T-helper 17 cell (primary cell): Measurements from ENCODE around the gene MRGPRF. TPM values are rescaled to one million over a fixed set of nuclear protein-coding genes. Genes with fewer than 3 reads are reported as not detected.

Experiments
- ATAC-seq: fragments of 150-1000 bp; cut with Tn5 transposase; 2 replicates; pipeline ENCODE4 v1.10.0; 2021; ENCODE audit warnings: mild to moderate bottlenecking, moderate library complexity
- DNase-seq, 3 donors: peaks; one replicate each; pipeline versions ENCODE4 v3.0.0 to v3.0.0-alpha.2; 2020 to 2021
- H3K9me3 ChIP-seq: one replicate; pipeline ENCODE4 v1.7.0; 2013; ENCODE audit warnings: low read length, mild to moderate bottlenecking; ENCODE audit not compliant: control insufficient read depth, poor library complexity, severe bottlenecking
- H3K27ac Mint-ChIP-seq: one replicate; pipeline ENCODE4 v1.8.0; 2022; ENCODE audit warnings: mild to moderate bottlenecking, moderate library complexity, mixed read lengths
- H3K27me3 Mint-ChIP-seq: one replicate; pipeline ENCODE4 v1.8.0; 2022; ENCODE audit warnings: mixed read lengths
- H3K36me3 Mint-ChIP-seq: one replicate; pipeline ENCODE4 v1.8.0; 2022; ENCODE audit warnings: low read depth, mixed read lengths
- H3K4me1 Mint-ChIP-seq: one replicate; pipeline ENCODE4 v1.8.0; 2022; ENCODE audit warnings: mild to moderate bottlenecking, mixed read lengths
- H3K4me3 Mint-ChIP-seq: one replicate; pipeline ENCODE4 v1.8.0; 2022; ENCODE audit warnings: mild to moderate bottlenecking, moderate library complexity, mixed read lengths
- total RNA-seq, 4 donors: library from RNA in 2 of 4; stranded (reverse) in 2 of 4; gene quantifications; one replicate each; pipeline ENCODE4 v1.2.3 and lab custom pipeline; 2022 to 2026

The MRGPRF gene
- total RNA-seq, 2 donors from 2014 or later: not detected

DNA sequence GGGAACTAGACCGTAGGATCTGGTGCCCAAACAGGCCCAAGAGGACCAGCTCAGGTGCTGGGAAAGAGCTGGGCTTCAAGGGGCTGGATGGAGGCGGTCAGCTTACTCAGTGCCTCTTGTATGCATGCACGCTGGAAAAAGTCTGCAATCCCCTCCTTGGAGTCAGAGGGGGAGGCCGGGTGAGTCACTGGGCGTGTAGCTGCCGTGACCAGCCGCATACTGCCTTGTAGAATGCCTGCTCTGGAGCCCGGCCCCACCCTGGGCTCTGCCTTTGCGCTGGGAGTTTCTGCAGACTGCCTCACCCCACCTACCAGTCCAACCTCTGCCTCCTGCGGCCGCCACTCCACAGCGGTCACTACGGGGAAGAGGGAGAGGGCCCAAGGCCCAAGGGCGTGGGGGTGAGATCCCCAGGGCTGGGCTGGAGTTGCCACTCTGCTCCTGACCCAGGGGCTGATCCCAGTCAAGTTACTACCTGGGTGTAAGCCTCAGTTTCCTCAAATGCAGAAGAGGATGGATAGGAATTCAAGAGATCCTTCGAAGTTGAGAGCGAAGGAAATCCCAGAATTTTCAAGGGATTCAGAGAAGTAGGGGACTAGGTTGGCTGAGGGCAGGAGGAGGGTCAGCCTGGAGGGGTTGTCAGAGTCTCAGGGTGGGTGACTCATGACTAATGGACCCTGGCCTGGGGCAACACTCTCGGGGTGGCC lies 4.2 kb downstream of the MRGPRF start:
- H3K4me3 Mint-ChIP-seq: no peak overlapping the region
- ATAC-seq (no peak), DNase-seq (no peak)
- no peaks in the 10 kb centered on the region for H3K9me3 ChIP-seq
- H3K36me3 Mint-ChIP-seq: peaks cover 5% of the 10 kb centered on the region
- no peak overlapping the region for H3K27ac Mint-ChIP-seq
- peaks cover 5% of the 10 kb centered on the region for H3K4me1 Mint-ChIP-seq
- peaks cover 25% of the 10 kb centered on the region for H3K27me3 Mint-ChIP-seq

DNA sequence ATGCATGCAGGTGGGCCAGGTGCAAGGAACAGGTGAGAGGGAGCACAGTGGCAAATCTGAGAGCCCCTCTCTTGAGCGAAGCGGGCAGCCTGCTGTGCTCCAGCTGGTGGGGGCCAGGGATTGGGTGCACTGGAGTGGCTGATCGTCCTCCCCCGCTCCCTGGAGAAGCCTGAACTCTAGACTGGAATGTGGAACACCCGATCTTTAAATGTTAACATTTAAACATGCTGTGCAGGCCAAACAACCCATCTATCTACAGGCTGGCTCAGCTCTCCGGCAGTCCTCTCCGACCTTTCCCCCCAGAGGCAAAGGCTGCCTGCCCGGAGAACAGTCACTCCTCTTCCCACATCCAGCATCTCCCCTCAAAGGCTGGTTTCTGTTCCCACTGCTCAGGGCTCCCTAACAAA lies 5.1 kb downstream of the MRGPRF start:
- H3K4me1 Mint-ChIP-seq: peaks cover 5% of the 10 kb centered on the region
- H3K4me3 Mint-ChIP-seq: no peak overlapping the region
- DNase-seq: no peak
- peaks cover 5% of the 10 kb centered on the region for H3K36me3 Mint-ChIP-seq
- H3K9me3 ChIP-seq: no peaks in the 10 kb centered on the region
- peaks cover 25% of the 10 kb centered on the region for H3K27me3 Mint-ChIP-seq
- H3K27ac Mint-ChIP-seq: no peak overlapping the region
- no peak for ATAC-seq

DNA sequence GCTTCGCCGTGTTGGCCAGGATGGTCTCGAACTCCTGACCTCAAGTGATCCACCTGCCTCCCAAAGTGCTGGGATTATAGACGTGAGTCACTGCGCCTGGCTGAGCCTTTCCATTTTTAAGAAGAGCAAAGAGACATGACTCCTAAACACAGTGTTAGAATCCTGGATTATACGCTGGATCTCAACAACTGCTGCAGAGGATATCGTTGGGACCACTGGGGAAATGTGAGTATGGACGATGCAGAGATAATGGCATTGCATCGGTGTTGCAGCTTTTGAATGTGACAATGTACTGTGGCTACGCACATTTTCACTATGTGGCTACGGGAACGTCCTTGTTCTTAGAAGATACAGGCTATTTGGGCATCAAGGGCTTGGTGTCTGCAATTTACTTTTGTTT lies 6.2 kb downstream of the MRGPRF start:
- ATAC-seq: no peak
- Mint-ChIP-seq H3K36me3 (peaks cover 5% of the 10 kb centered on the region), H3K4me1 (peaks cover 5% of the 10 kb centered on the region), H3K27ac (no peak overlapping the region), H3K4me3 (no peak overlapping the region), H3K27me3 (peaks cover 16% of the 10 kb centered on the region)
- no peak for DNase-seq
- H3K9me3 ChIP-seq: no peaks in the 10 kb centered on the region

DNA sequence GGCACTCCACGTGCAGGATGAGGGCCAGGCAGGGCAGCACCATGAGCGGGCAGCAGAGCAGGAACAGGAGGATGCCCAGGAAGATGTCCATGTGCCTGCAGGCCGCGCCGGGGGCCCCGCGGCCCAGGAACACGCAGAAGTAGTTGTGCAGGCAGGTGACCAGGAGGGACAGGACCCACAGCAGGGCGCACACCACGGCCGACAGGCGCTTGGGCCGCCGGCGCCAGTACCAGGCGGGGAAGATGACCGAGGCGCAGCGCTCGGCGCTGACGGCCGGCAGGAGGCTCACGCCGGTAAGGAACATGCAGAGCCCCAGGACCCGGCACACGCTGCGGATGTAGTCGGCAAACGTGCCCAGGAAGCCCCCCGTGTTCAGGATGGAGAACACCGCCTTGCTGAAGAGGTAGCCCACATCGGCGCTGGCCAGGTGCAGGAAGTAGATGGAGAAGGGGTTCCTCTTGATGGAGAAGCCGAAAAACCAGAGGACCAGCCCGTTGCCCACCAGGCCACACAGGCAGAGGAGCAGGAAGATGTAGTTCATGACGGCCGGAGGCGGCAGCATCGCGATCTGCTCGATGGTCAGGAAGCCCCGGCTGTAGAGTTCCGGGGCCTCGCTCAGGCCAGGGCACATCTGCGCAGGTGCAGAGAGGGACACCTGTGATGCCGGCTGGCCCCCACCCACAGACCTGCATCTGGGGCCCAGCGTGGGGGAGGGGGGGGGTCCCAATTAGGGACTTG lies 7.2 kb downstream of the MRGPRF start:
- no peak overlapping the region for H3K27ac Mint-ChIP-seq
- ATAC-seq (no peak), DNase-seq (no peak)
- no peaks in the 10 kb centered on the region for H3K4me1 Mint-ChIP-seq
- H3K4me3 Mint-ChIP-seq: no peak overlapping the region
- peaks cover 10% of the 10 kb centered on the region for H3K27me3 Mint-ChIP-seq
- H3K36me3 Mint-ChIP-seq: peaks cover 5% of the 10 kb centered on the region
- H3K9me3 ChIP-seq: no peaks in the 10 kb centered on the region

DNA sequence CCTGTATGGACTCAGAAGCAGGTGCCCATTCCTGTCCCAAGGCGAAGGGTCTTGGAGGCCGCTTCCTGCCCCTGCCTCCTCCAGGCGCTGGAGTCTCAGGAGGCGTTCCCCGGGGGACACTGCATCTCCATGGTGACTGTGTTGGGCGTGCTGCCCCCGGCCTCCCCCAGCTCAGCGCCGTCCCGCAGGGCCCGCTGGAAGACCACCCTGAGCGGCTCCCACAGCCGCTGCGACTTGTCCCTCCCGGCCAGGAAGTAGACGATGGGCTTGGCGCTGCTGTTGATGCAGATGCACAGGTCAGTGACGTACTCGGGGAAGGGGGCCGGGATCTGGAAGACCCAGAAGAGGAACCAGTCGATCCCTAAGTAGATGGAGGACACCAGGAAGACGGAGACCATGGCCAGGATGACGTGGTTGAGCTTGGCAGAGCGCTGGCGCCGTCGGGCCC lies 7.8 kb downstream of the MRGPRF start:
- Mint-ChIP-seq H3K36me3 (peaks cover 5% of the 10 kb centered on the region), H3K27me3 (peaks cover 10% of the 10 kb centered on the region), H3K4me3 (no peak overlapping the region), H3K27ac (no peak overlapping the region), H3K4me1 (no peaks in the 10 kb centered on the region)
- ATAC-seq (no peak), DNase-seq (no peak)
- no peaks in the 10 kb centered on the region for H3K9me3 ChIP-seq

DNA sequence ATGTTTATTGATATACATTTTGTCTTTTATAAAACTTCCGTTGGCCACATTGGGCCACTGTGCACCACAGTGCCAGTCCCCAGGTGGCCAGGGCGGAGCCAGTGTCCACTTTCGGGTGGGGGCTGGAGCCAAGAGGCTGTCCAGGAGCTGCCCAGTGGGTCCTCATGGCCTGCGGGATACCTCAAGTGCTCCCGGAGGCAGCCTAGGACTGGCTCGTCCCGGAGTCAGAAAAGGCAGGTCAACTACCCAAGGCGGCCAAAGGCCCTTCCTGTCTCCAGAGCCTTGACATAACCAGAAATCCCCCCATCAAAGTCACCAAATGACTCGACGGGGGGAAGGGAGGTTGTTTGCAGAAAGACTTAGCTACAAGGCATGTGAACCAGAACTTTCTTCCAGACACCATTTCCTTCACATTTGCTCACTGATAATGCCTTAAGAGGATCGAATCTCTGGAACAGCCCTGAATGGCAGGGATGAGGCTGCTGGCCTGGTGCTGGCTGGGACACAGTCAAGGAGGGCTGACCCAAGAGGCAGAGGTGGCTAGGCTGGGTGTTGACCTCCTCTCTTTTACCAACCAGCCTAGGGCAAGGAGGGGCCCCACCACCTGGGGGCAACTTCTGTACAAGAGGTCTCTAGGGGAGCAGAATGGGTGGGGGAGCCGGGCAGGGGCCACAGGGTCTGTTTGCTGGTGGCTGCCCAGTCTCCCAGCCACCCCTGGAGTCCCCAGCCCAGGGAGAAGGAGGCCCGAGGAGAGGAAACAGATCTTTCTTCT lies 8.4 kb downstream of the MRGPRF start:
- ATAC-seq (no peak), DNase-seq (no peak)
- peaks cover 11% of the 10 kb centered on the region for H3K27me3 Mint-ChIP-seq
- H3K4me1 Mint-ChIP-seq: no peaks in the 10 kb centered on the region
- peaks cover 5% of the 10 kb centered on the region for H3K36me3 Mint-ChIP-seq
- no peaks in the 10 kb centered on the region for H3K9me3 ChIP-seq
- H3K27ac Mint-ChIP-seq: no peak overlapping the region
- no peak overlapping the region for H3K4me3 Mint-ChIP-seq

DNA sequence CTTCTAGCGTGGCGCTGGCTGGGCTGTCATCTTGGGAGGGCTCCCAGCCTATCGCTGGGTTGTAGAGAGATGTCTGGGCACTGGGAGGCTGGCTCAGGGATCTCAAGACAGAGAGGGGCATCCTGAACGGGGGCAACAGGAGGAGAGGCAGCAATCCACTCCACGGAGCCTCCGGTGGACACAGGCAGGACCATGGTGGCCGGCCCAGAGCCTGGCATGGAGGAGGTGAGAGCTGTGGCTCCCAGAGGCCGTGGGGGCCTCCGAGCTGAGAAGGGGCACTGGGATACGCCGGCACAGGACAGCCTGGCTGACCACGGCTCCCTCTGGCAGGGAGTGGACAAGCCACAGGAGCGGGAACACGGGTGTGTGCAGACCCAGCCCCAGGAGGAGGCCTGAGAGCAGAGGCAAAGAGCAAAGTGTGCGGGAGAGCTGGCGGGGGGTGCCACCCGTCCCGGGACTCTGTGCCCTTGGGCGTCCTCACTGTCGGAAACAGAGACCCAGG lies 9.1 kb downstream of the MRGPRF start:
- Mint-ChIP-seq H3K36me3 (peaks cover 5% of the 10 kb centered on the region), H3K4me1 (no peaks in the 10 kb centered on the region), H3K27me3 (peaks cover 18% of the 10 kb centered on the region), H3K4me3 (no peak overlapping the region), H3K27ac (no peak overlapping the region)
- H3K9me3 ChIP-seq: no peaks in the 10 kb centered on the region
- DNase-seq (no peak), ATAC-seq (no peak)

DNA sequence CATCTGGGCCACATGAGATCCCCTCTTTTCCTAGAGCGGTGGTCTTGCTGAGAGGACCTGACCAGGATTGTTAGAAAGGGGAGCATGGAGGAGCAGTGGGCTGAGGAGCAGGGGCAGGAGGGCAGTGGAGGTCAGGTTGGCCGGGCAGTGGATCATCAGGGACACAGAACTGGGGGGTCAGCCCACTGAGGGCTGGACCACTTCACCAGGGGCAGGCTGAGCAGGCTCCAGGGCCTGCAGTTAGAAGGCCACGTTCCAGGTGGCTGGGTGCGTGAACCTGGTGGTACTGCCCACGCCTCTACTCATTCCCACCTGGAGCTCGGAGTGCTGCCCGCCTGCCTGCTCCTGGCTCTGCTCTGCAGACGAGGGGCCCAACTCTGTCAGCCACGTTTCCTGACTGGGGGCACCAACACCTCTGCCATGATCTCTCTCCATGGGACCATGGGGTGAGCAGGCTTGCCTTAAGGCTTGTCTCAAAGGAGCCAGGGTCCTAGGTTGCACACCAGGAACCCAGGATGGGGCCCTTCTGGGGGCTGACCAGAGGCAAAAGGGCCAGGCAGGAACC lies 9.7 kb downstream of the MRGPRF start:
- DNase-seq (no peak), ATAC-seq (no peak)
- Mint-ChIP-seq H3K4me1 (no peaks in the 10 kb centered on the region), H3K36me3 (peaks cover 5% of the 10 kb centered on the region), H3K27me3 (peaks cover 21% of the 10 kb centered on the region), H3K27ac (no peak overlapping the region), H3K4me3 (no peak overlapping the region)
- H3K9me3 ChIP-seq: no peaks in the 10 kb centered on the region

DNA sequence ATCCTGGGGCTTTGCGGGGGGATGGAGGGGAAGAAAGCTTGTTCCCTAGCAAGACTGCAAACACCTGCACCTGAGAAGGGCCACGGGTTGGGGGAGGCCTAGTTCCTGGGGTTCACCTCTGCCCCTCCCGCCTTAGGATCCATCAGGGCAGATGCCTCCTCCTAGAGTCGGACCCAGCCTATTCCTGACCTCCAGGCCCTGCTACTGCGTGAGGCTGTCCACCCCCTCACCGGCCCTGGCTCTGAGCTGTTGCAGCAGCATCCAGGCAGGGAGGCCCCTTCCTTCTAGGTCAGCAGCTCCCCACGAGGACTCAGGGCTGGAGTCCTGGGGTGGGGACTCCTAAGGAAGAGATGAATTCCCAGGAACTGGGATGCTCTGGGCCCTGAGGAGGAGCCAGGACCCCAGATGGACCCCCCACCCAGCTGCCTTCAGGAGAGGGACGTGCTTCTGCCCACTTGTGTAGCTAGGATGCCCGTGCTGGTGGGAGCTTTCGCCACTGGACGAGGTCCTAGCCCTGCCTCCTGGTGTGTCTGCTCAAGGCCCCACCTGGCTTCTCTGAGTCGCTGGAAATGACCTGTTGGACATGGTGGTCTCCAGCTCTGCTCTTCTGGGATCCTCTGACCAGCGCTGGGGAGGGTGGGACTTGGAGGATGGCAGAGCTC lies 10.3 kb downstream of the MRGPRF start:
- no peaks in the 10 kb centered on the region for H3K9me3 ChIP-seq
- Mint-ChIP-seq H3K4me3 (no peak overlapping the region), H3K27me3 (peaks cover 21% of the 10 kb centered on the region), H3K27ac (no peak overlapping the region), H3K36me3 (peaks cover 5% of the 10 kb centered on the region), H3K4me1 (no peaks in the 10 kb centered on the region)
- ATAC-seq: no peak
- no peak for DNase-seq

DNA sequence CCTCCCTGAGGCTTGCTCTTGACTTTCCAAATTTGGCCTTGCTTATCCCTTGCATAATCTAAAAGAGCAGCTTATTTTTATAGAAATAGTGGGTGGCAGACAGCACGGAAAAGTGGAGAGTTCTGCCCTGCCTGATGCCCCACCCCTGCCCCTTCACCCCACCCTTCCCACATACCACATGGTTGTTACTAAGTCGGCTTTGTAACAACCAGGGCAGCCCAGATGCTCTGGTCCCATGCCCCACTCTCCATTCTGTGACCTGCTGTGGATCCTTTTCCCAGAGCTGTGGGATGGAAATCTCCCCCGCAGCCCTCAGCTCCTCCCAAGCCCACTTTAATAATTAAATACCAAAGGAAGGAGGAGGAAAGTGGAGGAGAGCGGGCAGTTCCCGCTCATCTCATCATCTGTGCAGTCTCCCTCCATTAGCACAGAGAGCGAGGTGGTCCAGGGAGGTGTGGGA lies 10.9 kb downstream of the MRGPRF start:
- H3K9me3 ChIP-seq: no peaks in the 10 kb centered on the region
- peaks cover 21% of the 10 kb centered on the region for H3K27me3 Mint-ChIP-seq
- peaks cover 5% of the 10 kb centered on the region for H3K36me3 Mint-ChIP-seq
- DNase-seq: no peak
- no peak overlapping the region for H3K4me3 Mint-ChIP-seq
- H3K4me1 Mint-ChIP-seq: no peaks in the 10 kb centered on the region
- no peak overlapping the region for H3K27ac Mint-ChIP-seq
- no peak for ATAC-seq

DNA sequence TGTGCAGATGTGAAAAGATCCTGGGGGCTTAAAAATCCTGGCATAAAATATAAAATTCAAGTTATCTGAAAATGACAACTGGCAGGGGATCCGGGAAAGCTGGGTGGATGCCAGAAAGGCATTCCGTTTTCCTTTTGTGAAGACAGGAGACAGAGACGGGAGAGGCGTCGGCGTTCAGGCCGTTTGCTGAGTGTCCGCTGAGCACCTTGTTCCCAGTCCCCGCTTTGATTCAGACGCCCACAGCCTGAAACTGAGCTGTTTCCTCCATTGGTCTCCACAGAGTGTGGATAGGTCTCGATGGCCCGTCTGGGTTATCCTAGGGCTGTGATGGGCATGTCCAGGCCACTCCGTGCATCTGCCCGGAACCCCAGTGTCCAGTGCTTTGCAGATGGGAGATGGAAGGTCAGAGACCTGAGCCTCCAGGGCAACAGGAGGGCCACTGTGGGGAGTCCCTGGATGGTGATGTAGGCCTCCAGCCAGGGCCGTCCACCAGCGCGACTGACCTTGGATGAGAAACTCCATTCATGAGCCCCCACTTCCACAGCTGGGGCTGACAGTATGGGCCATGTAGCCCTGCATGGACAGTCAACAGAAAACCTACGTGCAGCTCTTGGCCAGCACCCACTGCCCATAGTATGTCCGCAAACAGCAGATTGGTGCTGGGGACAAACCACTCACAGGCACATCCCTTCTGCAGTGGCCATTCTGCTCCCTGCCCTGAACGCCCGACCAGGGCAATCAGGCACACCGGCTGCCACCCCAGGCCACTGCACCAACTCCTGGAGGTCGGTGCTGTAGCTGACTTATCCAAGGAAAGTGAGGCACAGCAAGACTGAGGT lies 11.6 kb downstream of the MRGPRF start:
- Mint-ChIP-seq H3K4me1 (no peaks in the 10 kb centered on the region), H3K36me3 (peaks cover 5% of the 10 kb centered on the region), H3K4me3 (no peak overlapping the region), H3K27me3 (peaks cover 26% of the 10 kb centered on the region), H3K27ac (no peak overlapping the region)
- ATAC-seq (no peak), DNase-seq (no peak)
- H3K9me3 ChIP-seq: no peaks in the 10 kb centered on the region

DNA sequence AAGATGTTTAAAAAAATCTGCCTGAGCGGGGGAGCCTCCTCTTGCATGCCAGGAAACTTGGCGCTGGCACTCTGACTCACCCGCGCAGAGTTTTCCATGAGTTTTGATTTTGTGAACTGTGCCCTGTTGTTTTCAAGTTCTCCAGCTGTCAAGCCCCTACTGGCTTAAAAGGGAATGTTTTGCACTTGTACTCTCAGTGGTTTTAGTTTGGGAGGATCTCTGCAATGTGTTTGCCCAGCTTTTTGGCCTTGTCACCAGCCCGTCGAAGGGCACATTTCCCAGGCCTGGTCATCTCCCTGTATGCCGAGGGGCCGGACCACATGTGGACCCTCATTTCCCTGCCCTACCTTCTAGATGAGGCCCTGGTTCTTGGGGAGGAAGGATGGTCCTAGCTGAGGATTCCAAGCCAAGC lies 12.2 kb downstream of the MRGPRF start:
- no peak overlapping the region for H3K4me3 Mint-ChIP-seq
- H3K4me1 Mint-ChIP-seq: no peaks in the 10 kb centered on the region
- no peak overlapping the region for H3K27ac Mint-ChIP-seq
- H3K36me3 Mint-ChIP-seq: peaks cover 5% of the 10 kb centered on the region
- no peaks in the 10 kb centered on the region for H3K9me3 ChIP-seq
- peaks cover 27% of the 10 kb centered on the region for H3K27me3 Mint-ChIP-seq
- no peak for DNase-seq
- ATAC-seq: no peak
